ENCODE measurements around the gene KTN1. TPM values are rescaled to one million over a fixed set of nuclear protein-coding genes. Genes with fewer than 3 reads are reported as not detected.

Gene KTN1
- total and polyA plus RNA-seq, 9 donors: 84.4 to 144 (median 118) TPM

- Histone ChIP-seq H3K27me3 (no peaks in the 10 kb centered on the region), H3K27ac (no peak overlapping the region), H3K4me1 (ENCODE audit: insufficient read depth) (no peaks in the 10 kb centered on the region), H3K4me3 (no peak overlapping the region), H3K36me3 (no peaks in the 10 kb centered on the region), H3K9me3 (no peaks in the 10 kb centered on the region)
- TF ChIP-seq, protein P1, sequence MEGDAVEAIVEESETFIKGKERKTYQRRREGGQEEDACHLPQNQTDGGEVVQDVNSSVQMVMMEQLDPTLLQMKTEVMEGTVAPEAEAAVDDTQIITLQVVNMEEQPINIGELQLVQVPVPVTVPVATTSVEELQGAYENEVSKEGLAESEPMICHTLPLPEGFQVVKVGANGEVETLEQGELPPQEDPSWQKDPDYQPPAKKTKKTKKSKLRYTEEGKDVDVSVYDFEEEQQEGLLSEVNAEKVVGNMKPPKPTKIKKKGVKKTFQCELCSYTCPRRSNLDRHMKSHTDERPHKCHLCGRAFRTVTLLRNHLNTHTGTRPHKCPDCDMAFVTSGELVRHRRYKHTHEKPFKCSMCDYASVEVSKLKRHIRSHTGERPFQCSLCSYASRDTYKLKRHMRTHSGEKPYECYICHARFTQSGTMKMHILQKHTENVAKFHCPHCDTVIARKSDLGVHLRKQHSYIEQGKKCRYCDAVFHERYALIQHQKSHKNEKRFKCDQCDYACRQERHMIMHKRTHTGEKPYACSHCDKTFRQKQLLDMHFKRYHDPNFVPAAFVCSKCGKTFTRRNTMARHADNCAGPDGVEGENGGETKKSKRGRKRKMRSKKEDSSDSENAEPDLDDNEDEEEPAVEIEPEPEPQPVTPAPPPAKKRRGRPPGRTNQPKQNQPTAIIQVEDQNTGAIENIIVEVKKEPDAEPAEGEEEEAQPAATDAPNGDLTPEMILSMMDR (IDR thresholded peaks at IDR 0.05): no peak
- TF ChIP-seq EP300 (IDR thresholded peaks at IDR 0.05) (no peak), POLR2A (IDR thresholded peaks at IDR 0.05) (no peak)
- intact Hi-C loops (cut with DNase I): no loop called here
- 91 to 94% (median 91%) methylated on average over 7 of the region's 7 CpGs for WGBS, 3 donors
- DNase-seq: no peak
Measured at GRCh38 chr14:55686713-55687112, 106.7 kb downstream of the KTN1 start.

- H3K27ac ChIP-seq: no peak overlapping the region
- H3K4me1 ChIP-seq (ENCODE audit: insufficient read depth): no peaks in the 10 kb centered on the region
- H3K9me3 ChIP-seq: no peaks in the 10 kb centered on the region
- no peaks in the 10 kb centered on the region for H3K36me3 ChIP-seq
- no peak for DNase-seq
- TF ChIP-seq POLR2A (IDR thresholded peaks at IDR 0.05) (no peak), EP300 (IDR thresholded peaks at IDR 0.05) (no peak)
- TF ChIP-seq, protein P1 (IDR thresholded peaks at IDR 0.05): no peak
- no peaks in the 10 kb centered on the region for H3K27me3 ChIP-seq
- H3K4me3 ChIP-seq: no peak overlapping the region
- 77 to 92% (median 92%) methylated on average over 2 of the region's 2 CpGs for WGBS, 3 donors
- intact Hi-C loops (cut with DNase I): no loop called here
Measured at GRCh38 chr14:55688566-55688965, 108.6 kb downstream of the KTN1 start.

GRCh38 chr14:55689981-55690871, 110.2 kb downstream of the KTN1 start:
- 70 to 78% (median 76%) methylated on average over 5 of the region's 5 CpGs for WGBS, 3 donors
- no peaks in the 10 kb centered on the region for H3K27me3 ChIP-seq
- no peaks in the 10 kb centered on the region for H3K9me3 ChIP-seq
- DNase-seq: no peak
- H3K4me1 ChIP-seq (ENCODE audit: insufficient read depth): no peaks in the 10 kb centered on the region
- intact Hi-C loops (cut with DNase I): no loop called here
- no peaks in the 10 kb centered on the region for H3K36me3 ChIP-seq
- no peak overlapping the region for H3K27ac ChIP-seq
- no peak for TF ChIP-seq POLR2A (IDR thresholded peaks at IDR 0.05)
- no peak overlapping the region for H3K4me3 ChIP-seq

DNA sequence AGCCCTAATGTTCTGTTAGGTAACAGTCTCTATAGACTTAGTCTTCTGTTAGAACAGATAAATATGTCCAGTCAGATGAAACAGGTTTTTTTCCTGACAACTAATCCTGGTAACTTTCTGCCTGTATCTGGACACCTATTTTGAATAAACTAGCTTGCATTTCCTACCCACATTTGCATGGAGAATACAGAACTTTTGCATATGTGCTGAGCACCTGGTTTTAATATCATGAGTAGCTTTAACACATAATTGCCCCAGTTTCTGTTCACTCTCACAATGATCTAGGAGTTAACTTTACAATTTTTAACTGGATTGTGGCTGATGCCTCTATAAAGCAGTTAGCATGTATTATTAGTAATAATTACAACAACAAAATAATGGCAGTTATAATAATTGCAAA, 111.7 kb downstream of the KTN1 start:
- intact Hi-C loops (cut with DNase I): no loop called here
- H3K27ac ChIP-seq: no peak overlapping the region
- no peak overlapping the region for H3K4me3 ChIP-seq
- H3K27me3 ChIP-seq: no peaks in the 10 kb centered on the region
- no peaks in the 10 kb centered on the region for H3K36me3 ChIP-seq
- DNase-seq: no peak
- no peak for TF ChIP-seq EP300 (IDR thresholded peaks at IDR 0.05)
- no peak for TF ChIP-seq POLR2A (IDR thresholded peaks at IDR 0.05)
- TF ChIP-seq, protein P1 (IDR thresholded peaks at IDR 0.05): no peak
- no peaks in the 10 kb centered on the region for H3K9me3 ChIP-seq
- H3K4me1 ChIP-seq (ENCODE audit: insufficient read depth): no peaks in the 10 kb centered on the region

DNA sequence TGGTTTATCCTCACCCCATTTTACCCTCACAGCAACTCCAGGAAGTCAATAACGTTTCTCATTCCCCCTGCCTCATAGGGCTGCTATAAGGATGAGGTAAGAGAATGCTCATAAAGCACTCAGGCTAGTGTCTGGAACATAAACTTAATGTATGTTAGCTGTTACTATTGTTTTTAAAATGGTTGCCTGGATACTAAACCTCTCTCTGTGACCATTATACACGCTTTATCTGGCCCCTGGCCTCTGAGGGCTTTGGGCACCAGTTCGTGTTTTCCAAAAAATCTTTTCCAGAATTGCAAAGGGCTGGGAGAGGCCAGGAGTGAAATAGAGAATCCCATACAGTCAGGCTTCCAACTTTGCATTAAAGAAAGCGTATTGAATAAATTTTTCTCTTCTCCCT, 113.9 kb downstream of the KTN1 start:
- WGBS, 3 donors: 71 to 76% (median 75%) methylated on average over 4 of the region's 4 CpGs

More for the DNA sequence above, 113.9 kb downstream of the KTN1 start:
- no peak for DNase-seq
- TF ChIP-seq, protein P1 (IDR thresholded peaks at IDR 0.05): no peak
- TF ChIP-seq EP300 (IDR thresholded peaks at IDR 0.05) (no peak), POLR2A (IDR thresholded peaks at IDR 0.05) (no peak)
- Histone ChIP-seq H3K9me3 (no peaks in the 10 kb centered on the region), H3K36me3 (no peaks in the 10 kb centered on the region), H3K27ac (no peak overlapping the region), H3K4me3 (no peak overlapping the region), H3K4me1 (ENCODE audit: insufficient read depth) (no peaks in the 10 kb centered on the region), H3K27me3 (no peaks in the 10 kb centered on the region)
- intact Hi-C loops (cut with DNase I): no loop called here

All from ovary (tissue), 9 donors.